T-helper 2 cell treated with Interferon-gamma antibody and Interleukin-4, amounts not matched to agents 5 μg/mL and 100 μg/mL, for 36 hours (primary cell): ENCODE results near the gene DAPP1.

Experiments
- DNase-seq: peaks from one replicate; pipeline ENCODE4 v3.0.0; 2021; ENCODE audit warnings: low spot score
- H3K27ac Mint-ChIP-seq: one replicate; pipeline ENCODE4 v1.8.0; 2021; ENCODE audit warnings: mild to moderate bottlenecking, mixed read lengths
- H3K27me3 Mint-ChIP-seq: one replicate; pipeline ENCODE4 v1.8.0; 2021; ENCODE audit warnings: low read depth, mixed read lengths
- H3K36me3 Mint-ChIP-seq: one replicate; pipeline ENCODE4 v1.8.0; 2021; ENCODE audit warnings: low read depth, mixed read lengths
- H3K4me1 Mint-ChIP-seq: one replicate; pipeline ENCODE4 v1.8.0; 2021; ENCODE audit warnings: low read depth, mixed read lengths
- H3K4me3 Mint-ChIP-seq: one replicate; pipeline ENCODE4 v1.8.0; 2022; ENCODE audit warnings: mild to moderate bottlenecking, moderate library complexity, mixed read lengths
- H3K9me3 Mint-ChIP-seq: one replicate; pipeline ENCODE4 v1.8.0; 2021; ENCODE audit warnings: mixed read lengths

Gene DAPP1

DNA sequence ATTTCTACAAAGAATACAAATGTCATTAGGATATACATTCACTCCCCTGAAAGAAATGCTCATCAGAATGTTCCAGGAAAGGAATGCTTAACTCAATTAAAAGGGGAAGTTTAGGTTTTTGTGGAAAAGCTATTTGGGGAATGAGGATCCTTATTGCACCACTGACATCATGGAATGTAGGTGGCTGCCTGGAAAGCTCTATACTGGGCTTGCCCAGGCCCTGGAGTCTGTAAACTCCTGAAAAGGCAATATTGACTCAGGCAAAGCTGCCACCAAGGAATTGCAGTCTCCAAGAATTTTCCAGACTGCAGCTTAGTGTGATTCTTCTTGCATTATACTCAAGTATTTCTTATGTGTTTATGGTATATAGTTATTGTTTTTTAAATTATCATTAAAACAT is 15.7 kb downstream of the DAPP1 start:
- no peak overlapping the region for H3K27ac Mint-ChIP-seq
- peaks cover 10% of the 10 kb centered on the region for H3K4me1 Mint-ChIP-seq
- peaks cover 30% of the 10 kb centered on the region for H3K36me3 Mint-ChIP-seq
- H3K9me3 Mint-ChIP-seq: no peaks in the 10 kb centered on the region
- no peak for DNase-seq
- H3K27me3 Mint-ChIP-seq: no peaks in the 10 kb centered on the region
- no peak overlapping the region for H3K4me3 Mint-ChIP-seq

DNA sequence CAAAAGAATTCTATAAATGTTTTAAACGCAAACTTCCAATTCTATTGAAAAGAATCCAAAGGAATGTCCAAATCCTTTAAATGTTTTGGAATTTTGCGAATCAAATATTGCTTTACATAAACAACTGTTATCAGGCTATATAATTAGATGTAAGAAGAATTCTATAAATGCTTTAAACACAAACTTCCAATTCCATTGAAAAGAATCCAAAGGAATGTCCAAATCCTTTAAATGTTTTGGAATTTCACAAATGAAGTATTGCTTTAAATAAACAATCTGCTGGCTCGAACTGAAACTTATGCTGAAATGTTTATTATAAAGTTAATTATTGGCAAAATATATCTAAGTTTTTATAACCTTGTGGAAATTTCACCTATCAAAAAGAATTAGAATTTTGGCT is 16.1 kb downstream of the DAPP1 start:
- Mint-ChIP-seq H3K27me3 (no peaks in the 10 kb centered on the region), H3K36me3 (peaks cover 27% of the 10 kb centered on the region), H3K27ac (no peak overlapping the region), H3K4me3 (no peak overlapping the region), H3K4me1 (peaks cover 6% of the 10 kb centered on the region), H3K9me3 (no peaks in the 10 kb centered on the region)
- DNase-seq: no peak

DNA sequence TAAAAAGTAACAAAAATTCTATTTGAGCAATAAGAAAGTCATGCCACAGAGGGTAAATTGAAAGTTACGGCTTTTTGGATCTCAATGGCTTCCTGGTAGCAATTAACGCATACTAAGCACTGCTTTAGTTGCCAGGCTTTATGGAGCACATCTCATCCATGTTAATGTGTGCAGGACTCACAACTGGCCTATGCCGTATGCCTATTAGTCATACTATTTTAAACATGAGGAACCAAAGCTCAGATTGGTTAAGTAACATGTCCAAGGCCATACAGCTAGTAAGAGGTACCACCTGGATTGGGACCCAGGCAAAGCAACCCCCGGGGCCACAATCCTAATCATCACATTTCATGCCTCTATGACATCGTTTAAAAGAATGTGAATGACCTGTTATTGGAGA is 17.1 kb downstream of the DAPP1 start:
- peaks cover 2% of the 10 kb centered on the region for H3K4me1 Mint-ChIP-seq
- H3K27me3 Mint-ChIP-seq: no peaks in the 10 kb centered on the region
- DNase-seq: no peak
- H3K36me3 Mint-ChIP-seq: peaks cover 28% of the 10 kb centered on the region
- H3K4me3 Mint-ChIP-seq: no peak overlapping the region
- H3K27ac Mint-ChIP-seq: no peak overlapping the region
- no peaks in the 10 kb centered on the region for H3K9me3 Mint-ChIP-seq

DNA sequence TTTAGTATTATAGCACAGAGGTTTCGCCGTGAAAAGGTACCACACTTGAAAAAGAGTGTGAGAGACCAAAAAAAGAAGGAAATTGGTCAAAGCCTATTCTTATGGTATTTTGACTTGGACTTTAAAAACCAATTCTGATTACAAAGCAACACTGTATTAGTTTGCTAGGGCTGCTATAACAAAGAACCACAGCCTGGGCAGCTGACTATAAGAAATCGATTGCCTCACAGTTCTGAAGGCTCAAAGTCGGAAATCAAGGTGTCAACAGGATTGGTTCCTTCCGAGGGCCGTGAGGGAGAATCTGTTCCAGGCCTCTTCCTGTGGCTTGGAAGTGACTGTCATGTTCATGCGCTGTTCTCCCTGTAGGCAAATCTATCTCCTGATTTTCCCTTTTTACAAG is 17.9 kb downstream of the DAPP1 start:
- Mint-ChIP-seq H3K4me1 (peaks cover 2% of the 10 kb centered on the region), H3K9me3 (no peaks in the 10 kb centered on the region), H3K36me3 (peaks cover 35% of the 10 kb centered on the region), H3K27ac (no peak overlapping the region), H3K27me3 (no peaks in the 10 kb centered on the region), H3K4me3 (no peak overlapping the region)
- DNase-seq: no peak

DNA sequence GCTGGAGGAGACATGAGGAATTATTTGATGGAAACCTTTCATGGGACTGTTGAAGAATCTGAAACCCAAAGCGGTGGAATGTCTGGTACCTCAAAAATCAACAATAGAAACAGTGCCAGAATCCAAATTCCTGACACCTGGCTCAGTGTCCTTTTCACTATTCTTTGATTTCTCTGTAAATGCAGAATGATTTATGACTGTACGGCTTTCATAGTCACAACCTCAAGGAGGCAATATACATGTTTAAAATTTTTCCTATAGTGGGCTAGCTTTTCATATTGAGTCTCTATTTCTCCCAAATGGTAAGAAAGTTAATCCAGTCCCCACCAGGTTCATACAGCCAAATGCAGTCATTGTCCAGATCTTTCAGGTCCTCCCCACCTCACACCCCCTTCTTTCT is 19.3 kb downstream of the DAPP1 start:
- H3K27ac Mint-ChIP-seq: no peak overlapping the region
- H3K36me3 Mint-ChIP-seq: peaks cover 37% of the 10 kb centered on the region
- no peaks in the 10 kb centered on the region for H3K4me1 Mint-ChIP-seq
- H3K4me3 Mint-ChIP-seq: no peak overlapping the region
- DNase-seq: no peak
- no peaks in the 10 kb centered on the region for H3K9me3 Mint-ChIP-seq
- no peaks in the 10 kb centered on the region for H3K27me3 Mint-ChIP-seq

DNA sequence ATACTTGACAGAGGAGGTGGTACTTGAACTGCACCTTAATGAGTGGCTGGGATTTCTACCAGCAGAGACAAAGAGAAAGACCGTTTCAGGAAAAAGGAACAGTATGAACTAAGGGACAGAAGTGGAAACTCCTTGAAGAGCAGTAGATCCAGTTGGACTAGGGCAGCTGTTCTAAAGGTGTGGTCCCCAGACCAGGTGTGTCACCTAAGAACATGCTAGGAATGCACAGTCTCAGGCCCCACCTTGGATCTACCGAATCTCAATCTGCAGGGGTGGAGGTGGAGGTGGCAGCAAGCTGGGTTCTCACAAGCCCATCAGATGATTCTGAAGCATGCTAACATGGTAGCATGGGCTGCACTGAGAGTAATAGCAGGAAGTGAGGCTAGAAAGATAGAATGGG is 22.3 kb downstream of the DAPP1 start:
- no peak overlapping the region for H3K4me3 Mint-ChIP-seq
- H3K9me3 Mint-ChIP-seq: no peaks in the 10 kb centered on the region
- H3K4me1 Mint-ChIP-seq: peaks cover 2% of the 10 kb centered on the region
- peaks cover 55% of the 10 kb centered on the region for H3K36me3 Mint-ChIP-seq
- no peak overlapping the region for H3K27ac Mint-ChIP-seq
- DNase-seq: no peak
- no peaks in the 10 kb centered on the region for H3K27me3 Mint-ChIP-seq

DNA sequence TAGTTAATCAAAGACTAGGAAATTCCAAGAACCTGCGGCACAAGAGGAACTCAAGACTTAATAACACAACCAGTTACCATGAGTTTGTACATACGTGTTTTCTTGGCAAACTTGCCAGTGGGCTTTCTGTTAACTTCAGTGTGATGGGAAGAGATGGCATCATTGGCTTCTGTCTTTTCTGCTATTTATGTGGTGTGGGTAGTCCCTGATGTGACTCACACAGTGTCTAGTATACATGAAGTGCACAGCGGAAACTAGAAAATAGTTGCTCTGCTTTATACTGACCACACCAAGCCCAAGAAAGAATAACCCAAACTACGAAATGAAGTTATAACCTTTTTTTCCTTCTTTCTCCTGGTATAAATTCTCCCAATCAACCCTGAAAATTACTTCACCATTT is 24.5 kb downstream of the DAPP1 start:
- peaks cover 52% of the 10 kb centered on the region for H3K36me3 Mint-ChIP-seq

DNA sequence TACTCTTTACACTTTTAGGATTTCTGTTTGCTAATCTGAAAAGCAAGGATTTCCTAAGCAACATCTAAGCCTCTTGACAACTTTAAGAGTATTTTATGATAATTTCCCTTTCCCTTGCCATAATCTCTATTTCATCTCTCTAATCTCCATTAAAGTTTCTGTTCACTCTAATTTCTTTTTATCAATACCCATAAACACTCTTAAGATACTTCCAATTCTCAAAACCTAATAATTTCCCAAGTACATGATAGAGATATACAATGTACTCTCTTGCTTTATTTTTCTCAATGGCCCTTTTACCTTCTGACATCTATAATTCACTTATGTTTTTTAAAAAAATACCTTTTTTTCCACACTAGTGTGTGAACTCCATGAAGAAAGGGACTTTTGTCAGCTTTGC is 26.8 kb downstream of the DAPP1 start:
- no peaks in the 10 kb centered on the region for H3K9me3 Mint-ChIP-seq
- H3K4me1 Mint-ChIP-seq: peaks cover 33% of the 10 kb centered on the region
- H3K27me3 Mint-ChIP-seq: no peaks in the 10 kb centered on the region
- DNase-seq: no peak
- H3K27ac Mint-ChIP-seq: no peak overlapping the region
- peaks cover 49% of the 10 kb centered on the region for H3K36me3 Mint-ChIP-seq
- H3K4me3 Mint-ChIP-seq: no peak overlapping the region

More for the DNA sequence above, 24.5 kb downstream of the DAPP1 start:
- no peaks in the 10 kb centered on the region for H3K9me3 Mint-ChIP-seq
- H3K4me3 Mint-ChIP-seq: no peak overlapping the region
- H3K27me3 Mint-ChIP-seq: no peaks in the 10 kb centered on the region
- H3K4me1 Mint-ChIP-seq: peaks cover 16% of the 10 kb centered on the region
- no peak overlapping the region for H3K27ac Mint-ChIP-seq
- no peak for DNase-seq

DNA sequence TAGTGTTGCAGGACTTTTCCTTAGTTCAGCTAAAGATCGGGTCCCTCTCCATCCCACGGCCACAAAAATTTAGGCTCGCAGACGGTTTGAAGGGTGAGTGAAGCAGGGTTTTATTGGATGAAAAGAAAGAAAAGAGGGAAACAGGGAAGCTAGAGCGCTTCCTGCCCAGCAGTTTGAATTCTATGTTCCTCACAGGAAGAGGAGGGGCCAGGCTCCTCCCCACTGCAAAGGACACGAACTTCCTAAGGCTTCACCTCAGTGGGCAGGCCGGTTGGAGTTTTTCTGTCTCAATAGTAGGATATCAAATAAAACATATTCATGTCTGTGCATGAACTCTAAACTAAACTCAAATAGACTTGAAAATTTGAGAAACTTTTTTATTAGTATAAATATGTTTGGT is 27.4 kb downstream of the DAPP1 start:
- Mint-ChIP-seq H3K27ac (no peak overlapping the region), H3K4me1 (peaks cover 39% of the 10 kb centered on the region), H3K4me3 (no peak overlapping the region), H3K36me3 (peaks cover 47% of the 10 kb centered on the region), H3K27me3 (no peaks in the 10 kb centered on the region), H3K9me3 (no peaks in the 10 kb centered on the region)
- DNase-seq: no peak

DNA sequence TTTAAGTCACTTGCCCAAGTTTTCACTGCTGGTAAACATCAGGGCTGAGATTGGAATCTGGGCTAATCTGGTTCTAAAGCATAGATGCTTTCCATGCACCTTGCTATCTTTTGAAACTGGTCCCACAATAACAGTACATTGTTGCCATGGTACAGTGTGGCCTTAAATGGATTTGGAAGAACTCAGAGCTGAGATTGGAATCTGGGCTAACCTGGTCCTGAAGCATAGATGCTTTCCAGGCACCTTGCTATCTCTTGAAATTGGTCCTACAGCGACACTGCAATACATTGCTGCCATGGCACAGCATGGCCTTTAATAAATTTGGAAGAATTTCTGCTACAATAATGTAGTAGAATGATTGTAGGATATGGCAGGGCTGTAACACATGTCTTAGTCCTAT is 28.6 kb downstream of the DAPP1 start:
- Mint-ChIP-seq H3K4me3 (no peak overlapping the region), H3K9me3 (no peaks in the 10 kb centered on the region), H3K4me1 (peaks cover 45% of the 10 kb centered on the region), H3K27ac (peak overlapping the region; percentile 83), H3K36me3 (peaks cover 48% of the 10 kb centered on the region), H3K27me3 (no peaks in the 10 kb centered on the region)
- DNase-seq: no peak

DNA sequence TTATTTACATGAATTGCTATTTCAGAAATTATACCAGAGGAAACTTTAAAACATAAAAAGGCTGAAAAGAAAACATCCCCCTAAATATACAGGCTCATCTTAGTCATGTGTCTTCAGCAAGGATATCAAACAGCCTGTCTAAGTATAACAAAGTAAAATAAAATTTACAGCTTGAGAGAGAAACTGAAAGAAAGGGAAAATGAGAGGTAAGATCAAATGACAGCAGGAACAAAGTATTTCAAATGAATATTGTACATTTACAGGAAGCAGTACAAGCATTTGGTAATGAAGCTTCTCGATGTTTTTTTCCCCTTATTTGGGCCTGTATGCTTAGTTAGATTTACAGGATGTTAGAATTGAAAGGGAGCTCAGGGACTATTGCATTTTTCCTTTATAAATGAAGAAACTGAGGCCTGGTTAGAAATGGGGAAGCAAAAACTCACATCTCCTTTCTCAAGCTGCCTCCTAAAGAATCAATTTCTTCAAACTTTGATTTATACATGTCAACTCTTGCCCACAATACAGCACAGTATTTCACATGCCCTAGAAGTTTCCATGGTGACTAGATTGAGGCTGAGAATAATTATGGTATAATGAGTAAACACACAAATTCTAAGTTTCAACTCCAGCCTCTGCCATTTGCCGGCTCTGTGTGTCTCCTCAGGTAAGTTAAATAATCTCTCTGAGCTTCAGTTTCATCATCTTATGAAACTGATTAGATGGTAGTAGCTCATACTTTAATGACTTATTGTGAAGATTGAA is 29.3 kb downstream of the DAPP1 start:
- peak overlapping the region; percentile 83 for H3K27ac Mint-ChIP-seq
- H3K4me3 Mint-ChIP-seq: peak overlapping the region; percentile 35
- H3K27me3 Mint-ChIP-seq: no peaks in the 10 kb centered on the region
- H3K36me3 Mint-ChIP-seq: peaks cover 46% of the 10 kb centered on the region
- H3K9me3 Mint-ChIP-seq: no peaks in the 10 kb centered on the region
- no peak for DNase-seq
- peaks cover 47% of the 10 kb centered on the region for H3K4me1 Mint-ChIP-seq

DNA sequence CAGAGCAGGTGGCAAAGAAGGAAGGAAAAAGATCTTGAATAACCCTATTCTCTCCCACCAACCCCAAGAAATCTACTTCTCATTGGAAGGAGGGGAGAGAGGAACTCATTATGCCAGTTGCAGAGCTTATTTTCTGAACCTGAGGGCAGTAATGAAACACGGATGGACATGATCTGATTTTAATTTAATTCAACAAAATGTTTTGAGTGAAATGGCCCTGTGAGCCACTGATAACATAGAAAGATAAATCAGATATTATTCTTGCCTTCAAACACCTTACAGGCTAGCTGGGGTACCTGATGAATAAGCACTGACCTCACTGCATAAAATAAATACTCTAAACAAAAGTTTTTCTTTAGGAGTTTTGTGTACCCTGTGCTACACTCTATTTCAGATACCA is 30.3 kb downstream of the DAPP1 start:
- Mint-ChIP-seq H3K36me3 (peaks cover 39% of the 10 kb centered on the region), H3K27ac (peak overlapping the region; percentile 94), H3K4me3 (peak overlapping the region; percentile 40), H3K4me1 (peaks cover 55% of the 10 kb centered on the region), H3K27me3 (no peaks in the 10 kb centered on the region), H3K9me3 (no peaks in the 10 kb centered on the region)
- no peak for DNase-seq

DNA sequence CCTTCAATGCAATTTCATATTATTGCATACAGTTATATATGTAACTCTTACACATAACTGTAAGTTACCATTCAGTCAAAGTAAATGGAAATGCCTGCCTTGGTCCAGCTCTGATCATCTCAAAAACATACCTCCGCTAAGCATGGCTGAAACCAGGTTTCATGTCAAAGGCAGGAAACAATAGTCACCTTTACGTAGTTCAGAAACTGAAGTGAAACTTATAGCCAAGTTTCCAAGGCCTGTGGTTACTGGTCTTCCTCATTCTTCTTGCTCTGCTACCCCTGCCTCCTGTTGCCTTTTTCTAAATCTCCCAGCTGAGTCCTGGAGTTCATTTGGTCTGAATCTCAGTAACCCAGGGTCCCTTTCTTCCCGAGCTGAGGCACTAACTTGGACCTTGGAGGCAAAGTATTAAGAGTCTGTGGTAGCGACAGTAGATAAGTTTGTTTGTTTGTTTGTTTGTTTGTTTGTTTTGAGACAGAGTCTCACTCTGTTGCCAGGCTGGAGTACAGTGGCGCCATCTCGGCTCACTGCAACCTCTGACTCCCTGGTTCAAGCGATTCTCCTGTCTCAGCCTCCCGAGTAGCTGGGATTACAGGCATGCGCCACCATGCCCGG is 30.8 kb downstream of the DAPP1 start:
- H3K9me3 Mint-ChIP-seq: no peaks in the 10 kb centered on the region
- peak; percentile 53 for DNase-seq
- peak overlapping the region; percentile 94 for H3K27ac Mint-ChIP-seq
- H3K27me3 Mint-ChIP-seq: no peaks in the 10 kb centered on the region
- peak overlapping the region; percentile 75 for H3K4me3 Mint-ChIP-seq
- H3K36me3 Mint-ChIP-seq: peaks cover 43% of the 10 kb centered on the region
- H3K4me1 Mint-ChIP-seq: peaks cover 61% of the 10 kb centered on the region

DNA sequence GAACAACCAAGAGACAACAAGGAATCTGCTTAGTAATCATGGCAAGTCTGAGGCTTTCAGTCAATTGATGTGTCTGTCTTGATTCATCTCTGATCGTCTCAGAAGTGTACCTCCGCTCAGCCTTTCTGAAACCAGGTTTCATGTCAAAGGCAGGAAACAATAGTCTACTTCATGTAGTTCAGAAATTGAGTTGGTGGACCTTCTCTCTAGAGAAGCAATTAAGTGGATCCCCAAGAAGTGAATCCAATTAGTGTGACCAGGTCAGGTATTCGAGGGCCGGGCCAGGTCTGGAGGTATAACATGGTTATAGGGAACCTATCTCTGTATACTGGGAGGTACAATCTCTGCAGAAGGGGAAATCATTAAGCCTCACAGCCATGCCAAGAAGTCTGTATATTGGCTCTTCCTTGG is 32.0 kb downstream of the DAPP1 start:
- no peaks in the 10 kb centered on the region for H3K9me3 Mint-ChIP-seq
- no peaks in the 10 kb centered on the region for H3K27me3 Mint-ChIP-seq
- peak overlapping the region; percentile 57 for H3K4me3 Mint-ChIP-seq
- H3K4me1 Mint-ChIP-seq: peaks cover 71% of the 10 kb centered on the region
- H3K36me3 Mint-ChIP-seq: peaks cover 49% of the 10 kb centered on the region
- peak overlapping the region; percentile 94 for H3K27ac Mint-ChIP-seq
- DNase-seq: peak; percentile 53
